Pancreas (tissue), 10 donors: ENCODE measurements around the gene DGKQ. TPM values are rescaled to one million over a fixed set of nuclear protein-coding genes. Genes with fewer than 3 reads are reported as not detected.
"Not testable (repeated sequence)": the region's sequence is repeated elsewhere in the genome, so short reads cannot be mapped to it uniquely, and the experiment has no call there.

Source experiments
- ATAC-seq, 4 donors: fragments of 200-7000 bp; cut with Tn5 transposase; one replicate each; pipeline versions ENCODE4 v1.8.0 to v1.9.1; 2020; ENCODE audit warnings: mild to moderate bottlenecking in 4 of 4, moderate library complexity in 4 of 4
- DNase-seq, 6 donors: peaks; one replicate each; pipeline ENCODE4 v3.0.0-alpha.2; 2020
- FAIRE-seq: peaks from 2 replicates; lab custom pipeline; 2012; peaks lifted over from hg19 to GRCh38; lab: Jason Lieb, UNC
- H3K27ac ChIP-seq, 4 donors: fragments of 200-600 bp; sonication (generic); 1 replicate in 3 of 4; 2 replicates in 1 of 4; pipeline versions ENCODE4 v1.5.0 to v1.8.0; 2020
- H3K27me3 ChIP-seq, 4 donors: fragments of 200-600 bp; one replicate each; pipeline ENCODE4 v1.8.0; 2021
- H3K36me3 ChIP-seq, 3 donors: fragments of 200-600 bp; sonication (generic) in 1 of 3; one replicate each; pipeline versions ENCODE4 v1.5.0 to v1.8.0; 2020 to 2021
- H3K4me1 ChIP-seq, 3 donors: fragments of 200-600 bp; one replicate each; pipeline ENCODE4 v1.8.0; 2021
- H3K4me3 ChIP-seq, 4 donors: fragments of 200-600 bp; sonication (generic) in 2 of 4; one replicate each; pipeline versions ENCODE4 v1.5.0 to v1.8.0; 2020 to 2021
- H3K9me3 ChIP-seq, 4 donors: fragments of 200-600 bp; one replicate each; pipeline ENCODE4 v1.8.0; 2021
- WGBS, 2 donors: extraction: QIAGEN DNeasy Blood & Tissue Kit; methylation state at CpG; one replicate each; pipeline ENCODE4 v1.1.7; 2013; 5-methylcytosine and 5-hydroxymethylcytosine counted together
- intact Hi-C, 3 donors: fragments of 100-400 bp; cut with DNase I; formaldehyde crosslinking; loops; one replicate each; pipeline versions ENCODE4 v1.11.1 to v1.14.2; 2022
- polyA plus RNA-seq, 2 donors: library from polyadenylated mRNA; stranded (reverse); fragments of 200-250 nt; gene quantifications; one replicate each; pipeline ENCODE4 v1.2.3, GENCODE V29; 2013
- total RNA-seq, 6 donors: library from RNA; stranded (reverse); fragmentation: NEBNext Ultra II Directional in 4 of 6; extraction: Animal tissue kit (Norgen Biotek cat#: 25700) in 4 of 6; gene quantifications; one replicate each; pipeline versions ENCODE4 v1.2.1 to v1.2.4, GENCODE V29; 2021 to 2023
- TF ChIP-seq, protein P1 (sequence below), 4 donors: fragments of 200-600 bp; sonication (generic) in 3 of 4; IDR thresholded peaks; one replicate each; pipeline versions ENCODE4 v1.5.0 to v1.8.0; 2021; ENCODE audit warnings: antibody characterized with exemption in 4 of 4
- donor health status: healthy with polysubstance abuse.
- donor health status: DM: no; HTN: no; CAD: no; lungs with moderate emphysema.
- donor health status: DM: no; HTN: no; CAD: no.
- donor health status: control.
- donor health status: control.
- donor health status: Bipolar disorder and iron deficiency.
- donor health status: DM: yes; HTN: yes; CAD: no.
- donor health status: DM: no; HTN: no; CAD: no.
- donor health status: DM: no; HTN: no; CAD: no.
- donor health status: DM: yes; HTN: yes; CAD: no.

The DGKQ gene
- total and polyA plus RNA-seq, 8 donors = 5.7 to 11.7 (median 9.0) TPM

- 76 to 83% methylated on average over 9 of the region's 9 CpGs for WGBS, 2 donors
These were observed 27.3 kb downstream of the DGKQ start for GRCh38 chr4:946103-946450.

GRCh38 chr4:945274-946102 is 27.9 kb downstream of the DGKQ start:
- 74 to 75% methylated on average over 28 of the region's 28 CpGs for WGBS, 2 donors
- Histone ChIP-seq H3K27ac (no peak overlapping the region), H3K4me1 (no peaks in the 10 kb centered on the region), H3K9me3 (no peaks in the 10 kb centered on the region), H3K36me3 (no peaks in the 10 kb centered on the region), H3K4me3 (no peak overlapping the region), H3K27me3 (no peaks in the 10 kb centered on the region)
- DNase-seq (peak in 1 of 6 donors; percentile 36), ATAC-seq (no peak), FAIRE-seq (no peak)
- TF ChIP-seq, protein P1, sequence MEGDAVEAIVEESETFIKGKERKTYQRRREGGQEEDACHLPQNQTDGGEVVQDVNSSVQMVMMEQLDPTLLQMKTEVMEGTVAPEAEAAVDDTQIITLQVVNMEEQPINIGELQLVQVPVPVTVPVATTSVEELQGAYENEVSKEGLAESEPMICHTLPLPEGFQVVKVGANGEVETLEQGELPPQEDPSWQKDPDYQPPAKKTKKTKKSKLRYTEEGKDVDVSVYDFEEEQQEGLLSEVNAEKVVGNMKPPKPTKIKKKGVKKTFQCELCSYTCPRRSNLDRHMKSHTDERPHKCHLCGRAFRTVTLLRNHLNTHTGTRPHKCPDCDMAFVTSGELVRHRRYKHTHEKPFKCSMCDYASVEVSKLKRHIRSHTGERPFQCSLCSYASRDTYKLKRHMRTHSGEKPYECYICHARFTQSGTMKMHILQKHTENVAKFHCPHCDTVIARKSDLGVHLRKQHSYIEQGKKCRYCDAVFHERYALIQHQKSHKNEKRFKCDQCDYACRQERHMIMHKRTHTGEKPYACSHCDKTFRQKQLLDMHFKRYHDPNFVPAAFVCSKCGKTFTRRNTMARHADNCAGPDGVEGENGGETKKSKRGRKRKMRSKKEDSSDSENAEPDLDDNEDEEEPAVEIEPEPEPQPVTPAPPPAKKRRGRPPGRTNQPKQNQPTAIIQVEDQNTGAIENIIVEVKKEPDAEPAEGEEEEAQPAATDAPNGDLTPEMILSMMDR (IDR thresholded peaks at IDR 0.05) = no peak
- intact Hi-C loops = no loop called here

More at GRCh38 chr4:946103-946450, 27.3 kb downstream of the DGKQ start:
- Histone ChIP-seq H3K27me3 (no peaks in the 10 kb centered on the region), H3K36me3 (no peaks in the 10 kb centered on the region), H3K27ac (no peak overlapping the region), H3K9me3 (no peaks in the 10 kb centered on the region), H3K4me3 (no peak overlapping the region), H3K4me1 (no peaks in the 10 kb centered on the region)
- TF ChIP-seq, protein P1 (IDR thresholded peaks at IDR 0.05) = no peak
- DNase-seq (peak in 1 of 6 donors; percentile 37), FAIRE-seq (no peak), ATAC-seq (no peak)
- intact Hi-C loops = no loop called here

DNA sequence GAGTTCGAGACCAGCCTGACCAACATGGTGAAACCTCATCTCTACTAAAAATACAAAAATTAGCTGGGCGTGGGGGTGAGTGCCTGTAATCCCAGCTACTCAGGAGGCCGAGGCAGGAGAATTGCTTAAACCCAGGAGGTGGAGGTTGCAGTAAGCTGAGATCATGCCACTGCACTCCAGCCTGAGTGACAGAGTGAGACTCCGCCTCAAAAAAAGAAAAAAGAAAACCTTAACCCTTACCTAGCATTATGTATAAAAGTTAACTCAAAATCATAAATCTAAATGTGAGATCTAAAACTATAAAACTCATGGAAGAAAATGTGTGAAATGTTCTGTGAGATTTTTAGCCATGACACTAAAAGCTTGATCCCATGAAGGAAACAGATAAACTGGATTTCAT is 33.9 kb downstream of the DGKQ start:
- ATAC-seq, H3K27ac ChIP-seq, H3K9me3 ChIP-seq, H3K4me1 ChIP-seq, DNase-seq, FAIRE-seq, intact Hi-C loops, H3K27me3 ChIP-seq, H3K36me3 ChIP-seq, H3K4me3 ChIP-seq: not testable (repeated sequence)
- 82 to 89% methylated on average over 4 of the region's 4 CpGs for WGBS, 2 donors

DNA sequence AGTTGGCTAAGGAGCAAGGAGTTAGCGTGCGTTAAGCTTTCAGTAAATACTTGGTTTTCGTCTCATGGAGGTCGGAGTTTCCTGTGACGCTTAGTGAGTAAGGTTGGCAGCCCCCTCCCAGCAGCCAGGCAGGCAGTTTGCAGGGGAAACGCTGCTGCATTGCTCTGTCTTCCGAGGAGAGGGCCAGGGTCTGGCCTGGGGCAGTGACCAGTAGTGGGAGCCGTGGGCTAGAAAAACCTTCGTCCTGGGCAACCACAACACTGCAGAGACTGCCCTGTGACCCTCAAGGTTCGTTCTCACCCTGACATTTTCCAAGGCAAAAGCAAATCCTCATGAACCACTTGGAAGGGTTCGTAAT is 40.7 kb downstream of the DGKQ start:
- no peaks in the 10 kb centered on the region for H3K36me3 ChIP-seq
- DNase-seq (no peak), FAIRE-seq (no peak), ATAC-seq (peak in 3 of 4 donors; percentile 13 to 32 (median 24))
- intact Hi-C loops = no loop called here
- 2 to 4% methylated on average over 11 of the region's 11 CpGs for WGBS, 2 donors
- no peaks in the 10 kb centered on the region for H3K9me3 ChIP-seq
- TF ChIP-seq, protein P1 (IDR thresholded peaks at IDR 0.05) = no peak
- peak overlapping the region; percentile 22 to 92 (median 83) for H3K27ac ChIP-seq
- peaks cover 9 to 24% (median 17%) of the 10 kb centered on the region in 3 donors for H3K4me1 ChIP-seq
- peak overlapping the region; percentile 90 to 100 (median 97) for H3K4me3 ChIP-seq
- H3K27me3 ChIP-seq = no peaks in the 10 kb centered on the region

DNA sequence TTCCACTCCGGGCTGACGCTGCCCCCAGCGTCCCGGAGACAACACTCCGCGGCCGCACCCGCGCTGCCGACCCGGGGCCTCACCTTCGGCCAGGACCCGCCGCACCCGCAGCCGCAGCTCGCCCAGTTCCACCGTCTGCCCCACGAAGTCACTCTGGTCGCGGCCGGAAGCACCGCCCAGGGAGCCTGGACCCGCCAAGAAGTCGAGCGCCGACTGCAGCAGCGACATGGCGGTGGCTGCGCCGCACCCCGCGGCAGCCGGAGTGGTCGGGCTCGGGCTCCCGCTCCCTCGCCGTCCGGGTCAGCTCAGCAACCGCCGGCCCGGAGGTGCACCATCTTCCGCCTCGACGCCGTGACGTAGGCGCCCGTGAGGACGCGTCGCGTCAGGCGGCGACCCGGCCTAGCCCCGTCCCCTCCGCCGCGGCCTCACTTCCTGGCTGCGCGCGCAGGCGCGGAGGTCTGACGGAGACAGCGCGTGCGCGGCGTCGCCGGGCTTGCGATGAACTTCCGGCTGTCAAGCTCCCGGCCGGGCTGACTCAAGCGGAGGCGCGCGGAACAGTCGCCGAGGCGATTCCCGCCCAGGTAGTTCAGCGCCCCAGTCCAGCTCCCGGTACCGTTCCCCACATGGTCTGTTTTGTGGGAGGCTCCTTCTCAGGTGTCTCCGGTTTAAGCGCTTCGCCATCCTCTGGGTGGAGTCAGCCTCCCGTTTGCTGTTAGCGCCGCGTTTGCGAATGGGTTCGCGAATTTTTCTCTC is 41.2 kb downstream of the DGKQ start, which contains the start of the genes GAK and TMEM175:
TSS of gene GAK (minus strand) at position 357 of the 753 bp plus-strand sequence. CDS start at position 228, 129 bp downstream.
TSS of gene TMEM175 (plus strand) at position 501 of the 753 bp plus-strand sequence. CDS start 15,280 bp downstream, outside the sequence.
- peak within 1 kb of the TSS; percentile 90 to 100 (median 97) for H3K4me3 ChIP-seq
- FAIRE-seq (no peak), ATAC-seq (peak; percentile 94 to 98 (median 97)), DNase-seq (peak; percentile 91 to 100 (median 98))
- peak within 1 kb of the TSS; percentile 78 to 92 (median 86) for H3K27ac ChIP-seq
- intact Hi-C loops = no loop called here
- no peaks in the 10 kb centered on the region for H3K9me3 ChIP-seq
- no peaks in the 10 kb centered on the region for H3K27me3 ChIP-seq
- H3K4me1 ChIP-seq = peaks cover 9 to 24% (median 17%) of the 10 kb centered on the region in 3 donors
- TF ChIP-seq, protein P1 (IDR thresholded peaks at IDR 0.05) = no peak
- WGBS, 2 donors = 0 to 1% methylated on average over 89 to 99 of the region's 99 CpGs
- H3K36me3 ChIP-seq = no peaks in the 10 kb centered on the region
